Trophoblast cell (in vitro differentiated cells and primary cell): ENCODE results near the gene APBA3.

Experiments
- DNase-seq, 2 donors: peaks; one replicate each; pipeline ENCODE4 v3.0.0-alpha.2; 2016
- H2AFZ ChIP-seq: 2 replicates; pipeline ENCODE4 v1.6.1; 2013; ENCODE audit warnings: low read length, moderate library complexity, mild to moderate bottlenecking; ENCODE audit not compliant: insufficient read depth, poor library complexity
- H2AK5ac ChIP-seq: 2 replicates; pipeline ENCODE4 v1.6.1; 2013; ENCODE audit warnings: mild to moderate bottlenecking, low read length
- H2BK120ac ChIP-seq: 2 replicates; pipeline ENCODE4 v1.6.1; 2013; ENCODE audit warnings: low read length, mild to moderate bottlenecking, moderate library complexity; ENCODE audit not compliant: insufficient read depth, poor library complexity
- H2BK12ac ChIP-seq: 2 replicates; pipeline ENCODE4 v1.6.1; 2013; ENCODE audit warnings: mild to moderate bottlenecking, low read length, moderate library complexity
- H2BK5ac ChIP-seq: 2 replicates; pipeline ENCODE4 v1.6.1; 2013; ENCODE audit warnings: low read length, low read depth, moderate library complexity, mild to moderate bottlenecking; ENCODE audit not compliant: poor library complexity
- H3K14ac ChIP-seq: 2 replicates; pipeline ENCODE4 v1.6.1; 2013; ENCODE audit warnings: mild to moderate bottlenecking, low read length
- H3K18ac ChIP-seq: 2 replicates; pipeline ENCODE4 v1.6.1; 2013; ENCODE audit warnings: mild to moderate bottlenecking, low read length
- H3K23ac ChIP-seq: 2 replicates; pipeline ENCODE4 v1.6.1; 2013; ENCODE audit warnings: low read length
- H3K27ac ChIP-seq: 2 replicates; pipeline ENCODE4 v1.5.1; 2013; ENCODE audit warnings: low read depth, mild to moderate bottlenecking, inconsistent platforms, low read length, moderate library complexity
- H3K27me3 ChIP-seq: 2 replicates; pipeline ENCODE4 v1.6.1; 2013; ENCODE audit warnings: inconsistent platforms, mild to moderate bottlenecking, low read length, moderate library complexity; ENCODE audit not compliant: insufficient read depth
- H3K36me3 ChIP-seq, 2 experiments: 1 replicate in 1 of 2; 2 replicates in 1 of 2; pipeline ENCODE4 v1.6.1; 2013; ENCODE audit warnings: low read length in 2 of 2, mild to moderate bottlenecking in 2 of 2, moderate library complexity in 1 of 2; ENCODE audit not compliant: insufficient read depth in 2 of 2, control insufficient read depth in 1 of 2
- H3K4ac ChIP-seq: 2 replicates; pipeline ENCODE4 v1.6.1; 2013; ENCODE audit warnings: low read depth, mild to moderate bottlenecking, low read length, moderate library complexity
- H3K4me1 ChIP-seq, 2 experiments: 1 replicate in 1 of 2; 2 replicates in 1 of 2; pipeline ENCODE4 v1.6.1; 2013; ENCODE audit warnings: low read length in 2 of 2, mild to moderate bottlenecking in 2 of 2, moderate library complexity in 1 of 2; ENCODE audit not compliant: insufficient read depth in 2 of 2, control insufficient read depth in 1 of 2
- H3K4me2 ChIP-seq: 2 replicates; pipeline ENCODE4 v1.6.1; 2013; ENCODE audit warnings: inconsistent platforms, mild to moderate bottlenecking, low read length, moderate library complexity
- H3K4me3 ChIP-seq: 2 replicates; pipeline ENCODE4 v1.5.1; 2013; ENCODE audit warnings: mild to moderate bottlenecking, low read depth, low read length, inconsistent platforms
- H3K79me1 ChIP-seq: one replicate; pipeline ENCODE4 v1.6.1; 2013; ENCODE audit warnings: low read length
- H3K79me2 ChIP-seq: 2 replicates; pipeline ENCODE4 v1.6.1; 2013; ENCODE audit warnings: low read length, mild to moderate bottlenecking; ENCODE audit not compliant: control insufficient read depth, insufficient read depth, poor library complexity
- H3K9ac ChIP-seq: 2 replicates; pipeline ENCODE4 v1.6.1; 2013; ENCODE audit warnings: mild to moderate bottlenecking, low read length
- H3K9me3 ChIP-seq: 2 replicates; pipeline ENCODE4 v1.6.1; 2013; ENCODE audit warnings: low read depth, mild to moderate bottlenecking, control low read depth, inconsistent platforms, low read length; ENCODE audit not compliant: insufficient read depth
- H4K12ac ChIP-seq: 2 replicates; pipeline ENCODE4 v1.6.1; 2013; ENCODE audit warnings: low read depth, mild to moderate bottlenecking, low read length, moderate library complexity
- H4K8ac ChIP-seq: 2 replicates; pipeline ENCODE4 v1.6.1; 2013; ENCODE audit warnings: low read depth, mild to moderate bottlenecking, low read length, moderate library complexity
- H4K91ac ChIP-seq: one replicate; pipeline ENCODE4 v1.6.1; 2013; ENCODE audit warnings: low read depth, mild to moderate bottlenecking, low read length, moderate library complexity
- WGBS: extraction: QIAGEN DNeasy Blood & Tissue Kit; methylation state at CpG from one replicate; pipeline ENCODE4 v1.1.7; 2013; ENCODE audit warnings: missing lambda C conversion rate; ENCODE audit not compliant: insufficient read length, insufficient coverage; ENCODE audit errors: extremely low coverage; 5-methylcytosine and 5-hydroxymethylcytosine counted together

The APBA3 gene

DNA sequence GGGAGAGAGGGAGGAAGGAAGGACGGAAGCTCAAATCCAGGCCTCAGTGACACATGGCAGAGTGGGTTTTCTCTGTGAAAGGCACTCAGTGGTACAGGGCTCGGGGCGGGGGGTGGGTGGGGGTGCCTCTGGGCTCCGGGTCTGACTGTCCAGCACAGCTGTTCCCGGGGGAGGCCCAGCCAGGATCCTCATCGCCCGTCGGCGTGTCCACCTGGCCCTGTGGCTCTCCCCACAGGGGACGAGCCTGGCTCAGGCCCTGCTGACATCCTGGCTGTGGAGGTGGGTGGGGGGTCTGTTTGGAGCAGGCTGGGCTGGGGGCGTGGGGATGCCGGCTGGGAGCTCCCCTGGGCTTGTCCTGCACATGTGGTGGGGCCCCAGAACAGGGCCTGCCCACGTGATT, 42.9 kb upstream of the APBA3 start:
- Histone ChIP-seq H3K79me2 (no peaks in the 10 kb centered on the region), H3K4me3 (no peak overlapping the region), H2BK12ac (no peak overlapping the region), H4K8ac (no peak overlapping the region), H3K4ac (no peak overlapping the region), H3K23ac (no peak overlapping the region), H3K79me1 (no peaks in the 10 kb centered on the region), H3K18ac (no peak overlapping the region), H3K4me1 (no peaks in the 10 kb centered on the region), H2AFZ (no peak overlapping the region), H2BK5ac (no peak overlapping the region), H3K27ac (no peak overlapping the region), H4K91ac (no peak overlapping the region), H4K12ac (no peak overlapping the region), H2AK5ac (no peak overlapping the region), H3K27me3 (peaks cover 12% of the 10 kb centered on the region), H3K36me3 (no peaks in the 10 kb centered on the region), H3K9ac (no peak overlapping the region), H3K14ac (no peak overlapping the region), H3K9me3 (peaks cover 6% of the 10 kb centered on the region), H2BK120ac (no peak overlapping the region), H3K4me2 (no peak overlapping the region)
- no CpG with 5 or more reads among the region's 13 CpGs for WGBS
- DNase-seq: no peak

DNA sequence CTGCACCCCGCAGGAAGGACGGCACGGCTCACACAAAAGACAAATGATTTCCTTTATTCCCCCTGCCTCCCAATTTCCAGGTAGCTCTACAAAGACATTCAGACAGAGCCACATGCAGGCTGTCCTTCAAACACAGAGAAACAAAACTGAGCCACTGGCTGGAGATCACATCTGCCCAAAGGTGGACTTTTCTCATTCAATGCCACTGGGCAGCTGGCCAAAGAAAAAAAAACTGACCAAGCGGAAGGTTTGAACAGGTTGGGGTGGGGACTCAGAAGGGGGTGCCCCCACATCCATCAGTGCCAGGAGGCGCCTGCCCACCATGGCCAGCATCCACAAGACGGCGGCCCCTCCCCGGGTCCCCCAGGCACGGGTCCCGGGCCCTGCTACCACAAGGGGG, 42.5 kb upstream of the APBA3 start:
- Histone ChIP-seq H2BK5ac (no peak overlapping the region), H3K27me3 (peaks cover 12% of the 10 kb centered on the region), H2BK120ac (no peak overlapping the region), H2BK12ac (no peak overlapping the region), H3K9ac (no peak overlapping the region), H4K12ac (no peak overlapping the region), H3K4me1 (no peaks in the 10 kb centered on the region), H3K4me2 (no peak overlapping the region), H3K4ac (no peak overlapping the region), H3K79me2 (no peaks in the 10 kb centered on the region), H4K91ac (no peak overlapping the region), H3K27ac (no peak overlapping the region), H4K8ac (no peak overlapping the region), H3K23ac (no peak overlapping the region), H3K14ac (no peak overlapping the region), H3K36me3 (no peaks in the 10 kb centered on the region), H2AK5ac (no peak overlapping the region), H3K9me3 (peaks cover 6% of the 10 kb centered on the region), H3K4me3 (no peak overlapping the region), H2AFZ (no peak overlapping the region), H3K18ac (no peak overlapping the region), H3K79me1 (no peaks in the 10 kb centered on the region)
- no CpG with 5 or more reads among the region's 10 CpGs for WGBS
- no peak for DNase-seq

DNA sequence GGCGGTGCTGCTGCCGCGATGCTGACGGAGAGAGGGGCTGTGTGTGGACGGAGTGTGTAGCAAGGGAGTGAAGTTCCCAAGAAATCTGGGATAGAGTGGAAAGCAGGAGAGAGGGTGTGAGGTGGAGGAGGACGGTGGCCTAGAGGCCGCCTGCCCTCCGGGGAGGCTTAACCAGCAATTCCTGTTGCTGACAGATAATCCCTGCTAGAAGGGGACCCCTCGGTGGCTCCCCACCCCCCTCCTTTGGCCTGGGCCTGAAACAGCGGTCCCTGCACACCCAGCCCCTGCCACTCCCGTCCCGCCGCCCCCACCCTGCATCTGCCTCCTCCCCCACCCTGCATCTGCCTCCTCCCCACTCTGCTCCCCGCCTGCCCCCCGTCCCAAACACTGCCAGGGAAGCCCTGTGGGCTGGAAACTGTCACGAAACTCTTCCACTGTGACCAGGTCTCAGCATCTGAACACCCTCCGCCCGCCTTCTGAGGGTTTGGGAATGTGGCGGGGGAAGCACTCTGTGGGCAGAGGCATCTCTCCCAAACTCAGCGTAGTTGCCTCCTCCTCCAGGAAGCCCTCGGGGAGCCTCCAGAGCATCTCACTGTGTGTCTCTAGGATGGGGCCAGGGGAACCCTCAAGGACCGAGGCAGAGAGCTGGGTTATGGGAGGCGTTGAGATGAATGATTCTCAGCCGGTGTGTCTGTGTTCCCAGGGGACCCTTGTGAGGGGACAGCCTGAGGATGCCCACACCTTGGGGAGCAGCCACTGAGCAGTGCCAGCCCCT, 41.8 kb upstream of the APBA3 start:
- H2AFZ ChIP-seq: no peak overlapping the region
- H3K27me3 ChIP-seq: peaks cover 12% of the 10 kb centered on the region
- peaks cover 6% of the 10 kb centered on the region for H3K9me3 ChIP-seq
- no peak overlapping the region for H4K8ac ChIP-seq
- no peak overlapping the region for H3K18ac ChIP-seq
- no peak overlapping the region for H3K4me3 ChIP-seq
- no peak overlapping the region for H3K4ac ChIP-seq
- no peak overlapping the region for H3K9ac ChIP-seq
- H3K23ac ChIP-seq: no peak overlapping the region
- no peak overlapping the region for H2BK5ac ChIP-seq
- no peaks in the 10 kb centered on the region for H3K79me1 ChIP-seq
- no peak overlapping the region for H4K12ac ChIP-seq
- no peaks in the 10 kb centered on the region for H3K4me1 ChIP-seq
- no peaks in the 10 kb centered on the region for H3K79me2 ChIP-seq
- no peak overlapping the region for H3K4me2 ChIP-seq
- no CpG with 5 or more reads among the region's 24 CpGs for WGBS
- no peak overlapping the region for H4K91ac ChIP-seq
- no peaks in the 10 kb centered on the region for H3K36me3 ChIP-seq
- no peak overlapping the region for H2BK120ac ChIP-seq
- no peak for DNase-seq
- no peak overlapping the region for H2BK12ac ChIP-seq
- H3K27ac ChIP-seq: no peak overlapping the region
- H3K14ac ChIP-seq: no peak overlapping the region
- no peak overlapping the region for H2AK5ac ChIP-seq

DNA sequence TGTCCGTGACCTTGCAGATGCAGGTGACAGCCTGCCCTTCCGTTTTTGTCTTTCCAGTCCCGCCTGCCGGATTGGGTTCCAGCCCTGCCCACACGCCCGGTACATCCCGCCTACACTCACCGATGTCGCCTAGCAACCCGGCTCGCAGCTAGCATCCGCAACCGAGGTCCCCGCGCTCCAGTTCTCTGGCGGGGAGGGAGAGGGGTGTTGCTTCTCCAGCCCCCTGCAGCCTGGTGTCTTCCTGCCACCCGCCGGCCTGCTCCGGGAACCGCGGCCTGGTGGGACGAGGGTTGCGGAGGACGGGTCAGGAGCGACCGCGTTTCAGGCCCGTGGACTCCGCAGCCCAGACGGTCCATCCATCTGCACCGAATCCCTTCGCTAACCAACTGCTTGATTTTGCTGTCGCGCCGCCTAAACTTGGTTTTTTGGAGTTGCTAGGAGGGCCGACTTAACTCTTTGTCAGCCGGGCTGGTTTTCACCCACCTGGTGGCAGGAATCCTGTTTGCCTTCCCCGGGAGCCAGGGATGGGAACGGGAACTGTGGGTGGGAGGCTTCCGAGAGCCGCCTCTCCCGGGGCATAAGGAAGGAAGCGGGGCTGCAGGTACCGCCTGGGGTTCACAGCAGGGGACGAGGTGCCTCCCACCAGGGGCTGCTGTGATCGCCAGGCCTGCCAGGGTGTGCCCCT, 40.1 kb upstream of the APBA3 start:
- no peak overlapping the region for H4K91ac ChIP-seq
- H3K9me3 ChIP-seq: no peaks in the 10 kb centered on the region
- peak overlapping the region; percentile 23 for H3K4me2 ChIP-seq
- H3K79me1 ChIP-seq: no peaks in the 10 kb centered on the region
- no peak overlapping the region for H3K18ac ChIP-seq
- H3K36me3 ChIP-seq: no peaks in the 10 kb centered on the region
- peak overlapping the region; percentile 20 for H3K4me3 ChIP-seq
- H2AFZ ChIP-seq: no peak overlapping the region
- H2AK5ac ChIP-seq: no peak overlapping the region
- H4K8ac ChIP-seq: no peak overlapping the region
- no peaks in the 10 kb centered on the region for H3K79me2 ChIP-seq
- no peak overlapping the region for H3K23ac ChIP-seq
- H3K27ac ChIP-seq: no peak overlapping the region
- H2BK12ac ChIP-seq: no peak overlapping the region
- no peak overlapping the region for H3K9ac ChIP-seq
- peaks cover 12% of the 10 kb centered on the region for H3K27me3 ChIP-seq
- no peak overlapping the region for H2BK5ac ChIP-seq
- no peak overlapping the region for H2BK120ac ChIP-seq
- peak in 1 of 2 donors; percentile 14 for DNase-seq
- H3K14ac ChIP-seq: no peak overlapping the region
- no peaks in the 10 kb centered on the region for H3K4me1 ChIP-seq
- WGBS: no CpG with 5 or more reads among the region's 46 CpGs
- no peak overlapping the region for H4K12ac ChIP-seq
- H3K4ac ChIP-seq: no peak overlapping the region
